Upper lobe of right lung (tissue), 1 donor: ENCODE data around the gene CTSH. TPM values are rescaled to one million over a fixed set of nuclear protein-coding genes. Genes with fewer than 3 reads are reported as not detected.

Experiments used
- ATAC-seq: fragments of 200-7000 bp; cut with Tn5 transposase; one replicate; pipeline ENCODE4 v1.9.1; 2020; ENCODE audit warnings: mild to moderate bottlenecking, moderate library complexity
- DNase-seq: peaks from one replicate; pipeline ENCODE4 v3.0.0-alpha.2; 2020
- H3K27ac ChIP-seq: fragments of 200-600 bp; one replicate; pipeline ENCODE4 v1.8.0; 2022
- H3K27me3 ChIP-seq: fragments of 200-600 bp; one replicate; pipeline ENCODE4 v1.8.0; 2022; ENCODE audit warnings: mild to moderate bottlenecking
- H3K36me3 ChIP-seq: fragments of 200-600 bp; one replicate; pipeline ENCODE4 v1.8.0; 2022
- H3K4me1 ChIP-seq: fragments of 200-600 bp; one replicate; pipeline ENCODE4 v1.8.0; 2022
- H3K4me3 ChIP-seq: fragments of 200-600 bp; one replicate; pipeline ENCODE4 v1.8.0; 2022; ENCODE audit warnings: mild to moderate bottlenecking
- H3K9me3 ChIP-seq: fragments of 200-600 bp; one replicate; pipeline ENCODE4 v1.8.0; 2022
- intact Hi-C: fragments of 100-400 bp; cut with DNase I; formaldehyde crosslinking; loops from one replicate; pipeline ENCODE4 v1.11.0; 2022
- long read RNA-seq: library from polyadenylated mRNA; unstranded; transcript quantifications from one replicate; pipeline ENCODE4 v2.0.0, GENCODE V29; 2021
- total RNA-seq: library from RNA; stranded (reverse); fragmentation: NEBNext Ultra II Directional; extraction: Animal tissue kit (Norgen Biotek cat#: 25700); gene quantifications from one replicate; pipeline ENCODE4 v1.2.1, GENCODE V29; 2021
- TF ChIP-seq, protein P1 (sequence below): fragments of 200-600 bp; IDR thresholded peaks from one replicate; pipeline ENCODE4 v1.8.0; 2022; ENCODE audit warnings: antibody characterized with exemption
- donor health status: DM: no; HTN: yes; CAD: no; lungs with severe emphysema.

The CTSH gene, protein sequence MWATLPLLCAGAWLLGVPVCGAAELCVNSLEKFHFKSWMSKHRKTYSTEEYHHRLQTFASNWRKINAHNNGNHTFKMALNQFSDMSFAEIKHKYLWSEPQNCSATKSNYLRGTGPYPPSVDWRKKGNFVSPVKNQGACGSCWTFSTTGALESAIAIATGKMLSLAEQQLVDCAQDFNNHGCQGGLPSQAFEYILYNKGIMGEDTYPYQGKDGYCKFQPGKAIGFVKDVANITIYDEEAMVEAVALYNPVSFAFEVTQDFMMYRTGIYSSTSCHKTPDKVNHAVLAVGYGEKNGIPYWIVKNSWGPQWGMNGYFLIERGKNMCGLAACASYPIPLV
- total RNA-seq, result 1,018 TPM
- long read RNA-seq, transcript CTSH-204 (3 exons, 2,138 nt), result minor isoform, 10 of 769 reads
- long read RNA-seq, transcript CTSH-201 (12 exons, 2,190 nt), result major isoform, 491 of 769 reads
- long read RNA-seq, partial matches to known transcripts, result 62 of 769 reads
- long read RNA-seq, other reads (novel, unspliced or antisense), result 204 of 769 reads

DNA sequence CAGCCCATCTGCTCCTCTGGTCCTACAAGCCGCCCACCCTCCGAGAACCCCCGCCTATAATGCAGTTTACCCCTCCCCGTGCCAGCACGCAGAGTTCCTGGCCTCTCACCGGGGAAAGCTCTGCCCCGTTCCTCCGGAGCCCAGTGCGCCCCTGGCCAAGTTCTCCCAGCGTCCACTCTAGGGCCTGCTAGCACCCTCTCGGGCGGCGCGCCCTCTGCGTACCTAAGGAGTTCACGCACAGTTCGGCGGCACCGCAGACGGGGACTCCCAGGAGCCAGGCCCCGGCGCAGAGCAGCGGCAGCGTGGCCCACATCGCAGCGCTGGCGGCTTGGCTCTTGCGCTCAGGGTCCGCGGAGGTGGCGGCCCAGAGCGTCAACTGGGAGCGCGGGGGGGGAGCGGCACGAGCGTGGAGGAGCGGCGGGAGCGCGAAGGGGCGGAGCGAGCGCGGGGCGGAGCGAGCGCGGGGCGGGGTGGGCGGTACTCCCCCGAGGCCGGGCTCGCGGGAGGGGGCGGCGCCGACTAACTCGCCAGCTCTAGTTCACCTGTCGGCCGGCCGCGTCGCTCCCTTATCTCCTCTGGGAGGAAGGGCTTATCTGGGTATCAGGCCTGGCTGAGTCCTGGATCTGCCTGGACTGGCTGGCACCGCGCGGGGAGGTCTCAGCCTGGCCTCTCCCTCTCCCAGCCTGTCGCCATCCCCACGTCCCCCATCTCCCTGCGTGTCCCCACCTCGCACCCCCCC lies at the start of gene CTSH:
Gene CTSH (minus strand): TSS at position 378 of the 739 bp plus-strand sequence. CDS start 65 bp downstream, at position 313.
- intact Hi-C loops, result no loop called here
- Histone ChIP-seq H3K27ac (peak within 1 kb of the TSS; percentile 90), H3K4me1 (peaks cover 6% of the 10 kb centered on the region), H3K9me3 (no peaks in the 10 kb centered on the region), H3K27me3 (no peaks in the 10 kb centered on the region), H3K4me3 (peak within 1 kb of the TSS; percentile 85), H3K36me3 (no peaks in the 10 kb centered on the region)
- TF ChIP-seq, protein P1, sequence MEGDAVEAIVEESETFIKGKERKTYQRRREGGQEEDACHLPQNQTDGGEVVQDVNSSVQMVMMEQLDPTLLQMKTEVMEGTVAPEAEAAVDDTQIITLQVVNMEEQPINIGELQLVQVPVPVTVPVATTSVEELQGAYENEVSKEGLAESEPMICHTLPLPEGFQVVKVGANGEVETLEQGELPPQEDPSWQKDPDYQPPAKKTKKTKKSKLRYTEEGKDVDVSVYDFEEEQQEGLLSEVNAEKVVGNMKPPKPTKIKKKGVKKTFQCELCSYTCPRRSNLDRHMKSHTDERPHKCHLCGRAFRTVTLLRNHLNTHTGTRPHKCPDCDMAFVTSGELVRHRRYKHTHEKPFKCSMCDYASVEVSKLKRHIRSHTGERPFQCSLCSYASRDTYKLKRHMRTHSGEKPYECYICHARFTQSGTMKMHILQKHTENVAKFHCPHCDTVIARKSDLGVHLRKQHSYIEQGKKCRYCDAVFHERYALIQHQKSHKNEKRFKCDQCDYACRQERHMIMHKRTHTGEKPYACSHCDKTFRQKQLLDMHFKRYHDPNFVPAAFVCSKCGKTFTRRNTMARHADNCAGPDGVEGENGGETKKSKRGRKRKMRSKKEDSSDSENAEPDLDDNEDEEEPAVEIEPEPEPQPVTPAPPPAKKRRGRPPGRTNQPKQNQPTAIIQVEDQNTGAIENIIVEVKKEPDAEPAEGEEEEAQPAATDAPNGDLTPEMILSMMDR, result no peak
- peak; percentile 95 for ATAC-seq
- peak; percentile 97 for DNase-seq

GRCh38 chr15:78993931-78994530 lies 49.2 kb upstream of the CTSH start:
- H3K27me3 ChIP-seq, result no peaks in the 10 kb centered on the region
- DNase-seq (peak; percentile 91), ATAC-seq (peak; percentile 75)
- H3K9me3 ChIP-seq, result no peaks in the 10 kb centered on the region
- no peaks in the 10 kb centered on the region for H3K36me3 ChIP-seq
- no peak overlapping the region for H3K4me3 ChIP-seq
- peak overlapping the region; percentile 80 for H3K27ac ChIP-seq
- intact Hi-C loops, result no loop called here
- peaks cover 22% of the 10 kb centered on the region for H3K4me1 ChIP-seq
- TF ChIP-seq, protein P1, result no peak

GRCh38 chr15:78993257-78993930 lies 48.5 kb upstream of the CTSH start:
- H3K4me1 ChIP-seq, result peaks cover 29% of the 10 kb centered on the region
- peak overlapping the region; percentile 80 for H3K27ac ChIP-seq
- H3K36me3 ChIP-seq, result no peaks in the 10 kb centered on the region
- no peak overlapping the region for H3K4me3 ChIP-seq
- no peaks in the 10 kb centered on the region for H3K27me3 ChIP-seq
- ATAC-seq, result peak; percentile 10
- TF ChIP-seq, protein P1, result no peak
- no peaks in the 10 kb centered on the region for H3K9me3 ChIP-seq
- intact Hi-C loops, result no loop called here
- DNase-seq, result no peak

DNA sequence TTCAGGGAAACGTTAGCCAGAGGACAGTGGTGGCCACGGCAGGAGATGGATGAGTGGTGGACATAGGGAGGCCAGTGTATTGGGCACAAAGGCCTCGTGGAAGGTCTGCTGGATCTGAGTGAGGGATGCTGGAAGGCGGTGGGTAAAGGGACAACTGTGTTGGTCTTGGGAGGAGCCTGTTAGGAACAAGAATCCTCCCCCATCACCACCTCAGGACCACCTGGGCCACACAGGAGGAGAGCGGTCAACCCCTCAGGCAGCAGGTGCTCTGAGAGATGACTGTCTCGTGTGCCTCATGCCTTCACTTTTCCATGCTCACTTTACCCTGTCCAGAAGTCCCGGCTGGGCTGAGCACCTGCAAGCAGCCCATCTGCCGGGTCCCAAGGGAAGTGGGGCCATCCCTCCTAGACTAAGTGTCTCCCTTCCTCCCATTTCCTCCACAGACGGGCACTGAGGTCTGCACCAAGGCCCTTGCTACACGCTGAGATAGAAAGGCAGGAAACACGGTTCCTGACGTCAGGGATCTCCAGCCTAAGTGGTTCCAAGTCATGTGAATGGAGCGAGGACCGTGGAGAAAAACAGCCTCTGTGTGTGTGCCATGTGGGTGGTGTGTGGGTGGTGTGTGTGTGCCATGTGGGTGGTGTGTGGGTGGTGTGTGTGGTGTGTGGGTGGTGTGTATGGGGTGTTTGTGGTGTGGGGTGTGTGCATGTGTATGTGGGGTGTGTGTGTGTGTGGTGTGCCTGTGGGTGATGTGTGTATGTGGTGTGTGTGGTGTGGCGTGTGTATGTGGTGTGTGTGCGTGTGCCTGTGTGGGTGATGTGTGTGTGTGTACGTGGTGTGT lies 47.8 kb upstream of the CTSH start:
- ATAC-seq, result peak; percentile 6
- DNase-seq, result no peak
- peak overlapping the region; percentile 42 for H3K27ac ChIP-seq
- no peak overlapping the region for H3K4me3 ChIP-seq
- no peaks in the 10 kb centered on the region for H3K36me3 ChIP-seq
- TF ChIP-seq, protein P1, result no peak
- H3K9me3 ChIP-seq, result no peaks in the 10 kb centered on the region
- H3K27me3 ChIP-seq, result no peaks in the 10 kb centered on the region
- intact Hi-C loops, result no loop called here
- H3K4me1 ChIP-seq, result peaks cover 36% of the 10 kb centered on the region
